Measurements from ENCODE around the gene MEPE.
"Not testable (repeated sequence)": the region's sequence is repeated elsewhere in the genome, so short reads cannot be mapped to it uniquely, and the experiment has no call there.

The MEPE gene

GRCh38 chr4:87890753-87891152 lies 58.0 kb downstream of the MEPE start:
- DNase-seq, result not testable (repeated sequence)

- no peak for DNase-seq
Measured at GRCh38 chr4:87895964-87896621, 63.3 kb downstream of the MEPE start.

Data from NCI-H2227 treated with DMSO at 0.1 percent for 48 hours (cell line).